GM18870 (cell line): ENCODE results near the gene SPATA4.

Experiments used
- ATAC-seq: cut with Tn5 transposase; IDR thresholded peaks from one replicate; pipeline ENCODE4 v1.9.1; 2021; ENCODE audit warnings: moderate library complexity; ENCODE audit not compliant: unreplicated experiment

The SPATA4 gene

DNA sequence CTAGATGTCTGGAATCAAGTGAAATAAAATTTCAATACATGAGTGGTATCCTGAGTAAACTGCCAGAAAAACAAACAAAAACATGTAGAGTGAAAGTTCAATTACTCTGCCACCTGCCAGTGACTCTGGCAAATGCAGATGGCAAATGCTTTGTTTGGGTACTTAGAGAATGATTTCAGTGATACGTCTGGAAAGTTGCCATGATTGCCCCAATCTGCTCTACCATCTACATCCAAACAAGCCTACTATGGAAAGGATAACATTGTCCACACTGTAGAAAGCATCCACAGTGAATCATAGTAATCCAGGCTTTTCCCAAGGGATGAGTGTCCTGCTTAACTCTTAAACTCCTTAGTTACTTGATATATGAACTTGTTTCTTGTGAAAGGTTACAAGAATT, 3.4 kb downstream of the SPATA4 start:
- no peak for ATAC-seq

DNA sequence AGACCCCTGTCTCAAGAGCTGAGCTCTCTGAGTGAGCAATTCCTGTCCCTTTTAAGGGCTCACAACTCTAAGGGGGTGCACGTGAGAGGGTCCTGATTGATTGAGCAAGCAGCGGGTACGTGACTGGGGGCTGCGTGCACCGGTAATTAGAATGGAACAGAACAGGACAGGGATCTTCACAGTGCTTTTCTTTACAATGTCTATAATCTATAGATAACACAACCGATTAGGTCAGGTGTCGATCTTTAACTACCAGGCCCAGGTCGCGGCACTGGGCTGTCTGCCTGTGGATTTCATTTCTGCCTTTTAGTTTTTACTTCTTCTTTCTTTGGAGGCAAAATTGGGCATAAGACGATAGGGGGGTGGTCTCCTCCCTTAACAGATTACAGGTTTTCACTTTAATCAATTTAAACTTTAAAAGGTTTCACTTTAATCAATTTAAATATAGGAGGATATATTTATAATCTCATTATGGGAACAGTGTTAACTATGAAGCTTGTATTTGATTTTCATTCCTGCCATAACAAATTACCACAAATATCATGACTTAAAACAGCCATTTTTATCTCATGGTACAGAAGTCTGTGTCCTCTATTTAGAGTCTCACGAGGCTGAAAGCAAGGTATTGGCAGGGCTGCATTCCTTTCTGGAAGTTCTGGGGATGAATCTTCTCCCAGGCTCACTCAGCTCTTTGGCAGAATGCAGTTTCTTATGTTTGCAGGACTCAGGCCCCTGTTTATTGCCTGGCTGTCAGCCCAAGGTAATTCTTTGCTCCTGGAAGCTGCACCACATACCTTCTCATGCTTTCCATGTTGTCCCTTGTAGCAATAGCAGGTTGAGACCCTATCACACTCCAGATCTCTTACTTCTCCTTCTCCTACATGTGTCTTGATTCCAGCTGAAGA, 5.2 kb downstream of the SPATA4 start:
- no peak for ATAC-seq

DNA sequence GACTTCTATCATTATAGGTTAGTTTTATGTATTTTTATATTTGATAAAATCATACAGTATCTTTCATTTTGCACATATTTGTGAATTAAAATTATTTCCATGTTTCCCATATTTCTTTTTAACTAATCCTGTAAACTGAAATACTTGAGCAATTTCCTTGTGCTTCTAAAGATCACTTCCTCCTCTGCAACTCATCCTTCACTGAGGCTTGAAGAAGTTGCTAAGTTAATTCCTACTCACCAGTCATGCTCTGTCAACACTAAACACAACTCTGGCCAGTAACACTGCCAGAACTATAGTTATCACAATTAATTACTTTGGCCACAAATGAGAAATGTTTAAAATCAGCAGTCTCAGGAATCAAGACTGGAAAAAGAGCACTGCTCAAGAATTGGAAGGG, 6.7 kb downstream of the SPATA4 start:
- no peak for ATAC-seq

DNA sequence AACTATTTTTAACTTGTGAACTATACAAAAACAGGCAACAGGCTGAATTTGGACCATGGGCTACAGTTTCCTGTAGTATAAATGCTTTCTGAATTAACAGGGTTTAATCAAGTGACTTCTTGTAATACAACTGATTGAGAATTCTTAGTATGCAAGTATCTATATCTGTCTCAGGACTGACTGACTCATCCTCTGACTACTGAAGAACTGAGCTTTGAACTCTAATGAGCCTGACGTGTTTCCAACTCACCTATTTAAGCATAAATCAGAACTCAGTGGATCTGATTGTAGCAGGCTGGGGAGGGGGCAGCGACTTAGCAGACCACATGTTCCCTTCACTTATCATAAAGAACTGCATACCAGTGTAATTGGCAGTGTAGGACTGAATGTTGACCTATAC, 7.8 kb downstream of the SPATA4 start:
- ATAC-seq = no peak

DNA sequence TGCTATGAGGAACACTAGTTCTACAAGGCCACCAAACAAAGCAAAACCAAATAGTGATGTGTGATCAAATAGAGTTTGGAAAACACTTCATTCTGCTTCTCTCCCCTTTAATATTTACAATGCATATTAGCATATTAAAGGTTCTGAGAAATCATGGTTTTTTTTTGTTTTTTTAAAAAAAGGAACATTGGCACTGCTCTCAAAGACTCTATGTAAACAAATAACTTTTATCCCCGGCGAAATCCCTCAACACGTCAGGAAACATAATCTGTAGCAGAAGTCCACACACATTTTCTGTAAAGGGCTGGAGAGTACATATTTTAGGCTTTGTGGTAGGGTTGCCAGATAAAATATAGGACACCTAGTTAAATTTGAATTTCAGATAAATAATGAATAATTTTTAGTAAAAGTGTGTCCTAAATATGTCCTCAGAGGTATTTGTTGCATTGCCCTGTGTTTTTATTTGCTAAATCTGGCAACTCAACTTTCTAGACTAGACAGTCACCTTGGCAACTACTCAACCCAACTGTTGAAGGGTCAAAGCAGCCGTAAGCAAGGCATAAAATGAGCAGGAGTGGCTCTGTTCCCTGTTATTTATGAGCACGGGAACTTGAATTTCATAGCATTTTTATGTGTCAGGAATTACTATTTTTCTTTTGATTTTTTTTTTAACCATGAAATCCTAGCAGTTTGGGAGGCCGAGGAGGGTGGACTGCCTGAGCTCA, 8.6 kb downstream of the SPATA4 start:
- ATAC-seq = no peak

DNA sequence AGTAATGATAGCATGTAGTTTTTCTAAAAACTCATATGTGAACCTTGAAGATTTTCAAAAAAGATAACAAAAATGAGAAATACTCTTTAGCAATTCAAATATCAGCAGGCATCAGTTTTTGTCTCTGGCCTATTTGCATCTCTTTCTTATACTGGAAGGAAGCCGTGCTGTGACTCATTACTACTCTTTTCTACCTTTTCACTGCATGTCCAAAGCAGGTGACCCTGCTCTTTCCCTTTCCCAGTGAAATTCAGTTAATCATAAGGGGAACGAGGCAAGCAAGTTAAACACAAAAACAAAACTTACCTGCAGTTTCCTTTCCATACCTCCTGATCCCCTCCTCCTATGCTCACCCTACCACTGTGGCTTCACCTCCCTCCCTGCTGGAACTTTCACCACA, 9.3 kb downstream of the SPATA4 start:
- ATAC-seq = no peak

DNA sequence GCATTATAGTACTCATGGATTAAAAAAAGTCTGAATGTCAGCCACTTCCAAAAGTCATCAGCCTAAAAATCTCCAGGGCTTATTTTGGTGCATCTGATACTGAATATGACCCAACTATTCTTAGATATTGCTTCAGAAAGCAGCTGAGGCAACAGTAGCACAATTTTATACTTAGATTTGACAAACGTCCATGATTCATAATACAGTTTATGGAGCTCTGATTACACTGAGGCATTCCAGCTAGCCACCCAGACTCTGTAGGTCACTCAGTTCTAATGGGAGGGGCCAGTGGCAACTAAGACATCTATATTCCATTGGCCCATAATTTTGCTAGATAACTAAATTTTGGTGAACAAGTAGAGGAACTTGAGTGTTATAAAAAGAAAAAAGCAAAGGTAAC, 10.3 kb downstream of the SPATA4 start:
- ATAC-seq = no peak

DNA sequence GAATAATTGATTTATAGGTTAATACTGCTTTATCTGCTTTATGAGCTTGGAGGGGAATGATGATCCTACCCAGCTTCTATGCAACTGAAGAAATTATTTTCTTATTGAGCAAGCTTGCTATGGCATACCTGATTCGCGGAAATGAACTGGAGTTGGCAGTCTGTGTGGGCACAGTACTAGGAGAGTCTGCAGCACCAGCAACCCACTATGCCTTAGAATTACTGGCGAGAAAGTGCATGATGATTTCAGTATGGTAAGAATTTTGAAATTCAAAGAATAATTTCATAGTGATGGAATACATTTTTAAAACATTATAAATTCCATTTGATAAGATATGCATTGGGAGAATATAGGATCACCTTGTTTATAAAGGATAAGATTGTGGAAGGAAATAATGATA, 32.3 kb downstream of the SPATA4 start:
- ATAC-seq = no peak

DNA sequence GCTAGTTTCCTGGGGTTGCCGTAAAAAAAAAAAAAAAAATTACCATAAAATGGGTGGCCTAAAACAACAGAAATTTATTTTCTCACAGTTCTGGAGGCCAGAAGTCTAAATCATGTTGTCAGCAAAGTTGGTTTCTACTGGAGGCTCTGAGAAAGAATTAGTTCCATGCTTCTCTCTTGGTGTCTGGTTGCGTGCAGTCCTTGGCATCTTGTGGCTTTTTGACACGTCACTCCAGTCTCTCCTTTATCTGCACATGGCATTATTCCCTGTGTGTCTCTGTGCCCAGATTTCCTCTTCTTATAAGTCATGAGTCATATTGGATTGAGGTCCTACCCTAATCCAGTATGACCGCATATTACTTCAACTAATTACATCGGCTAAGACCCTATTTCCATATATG, 38.7 kb downstream of the SPATA4 start:
- no peak for ATAC-seq

DNA sequence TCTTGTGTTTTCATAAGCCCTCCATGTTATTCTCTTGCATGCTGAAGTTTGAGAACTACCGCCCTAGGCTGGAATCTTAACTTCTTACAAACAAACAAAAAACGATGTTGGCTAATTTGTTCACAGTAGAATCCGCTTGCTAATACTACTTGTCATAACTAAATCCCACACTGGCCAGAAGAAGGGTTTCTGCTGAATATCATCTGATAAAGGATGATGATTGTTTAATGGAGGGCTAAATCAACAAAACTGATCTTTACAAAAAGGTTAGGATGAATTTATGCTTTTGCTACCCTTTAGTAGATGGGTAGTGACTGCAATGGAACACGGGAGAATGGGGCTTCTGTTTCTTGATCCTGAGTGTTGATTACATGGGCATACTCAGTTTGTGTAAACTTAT, 42.3 kb downstream of the SPATA4 start:
- no peak for ATAC-seq

DNA sequence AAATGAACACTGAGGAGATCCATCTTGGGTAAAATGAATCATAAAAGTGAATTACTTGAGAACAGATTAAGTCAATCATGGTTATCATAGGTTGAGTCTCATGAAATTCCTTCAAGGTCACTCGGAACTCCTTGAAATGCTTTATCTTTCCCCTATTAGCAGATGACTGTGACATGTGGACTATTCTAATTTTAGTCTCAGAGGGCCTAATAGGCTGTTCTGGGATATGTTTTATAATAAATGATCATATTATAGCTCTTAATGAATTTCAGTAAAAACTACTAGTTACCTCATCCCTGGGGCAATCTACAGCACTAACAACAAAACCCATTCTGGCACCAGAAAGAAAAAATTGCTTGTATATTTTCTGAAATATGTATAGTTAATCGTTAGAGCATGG, 44.7 kb downstream of the SPATA4 start:
- no peak for ATAC-seq

DNA sequence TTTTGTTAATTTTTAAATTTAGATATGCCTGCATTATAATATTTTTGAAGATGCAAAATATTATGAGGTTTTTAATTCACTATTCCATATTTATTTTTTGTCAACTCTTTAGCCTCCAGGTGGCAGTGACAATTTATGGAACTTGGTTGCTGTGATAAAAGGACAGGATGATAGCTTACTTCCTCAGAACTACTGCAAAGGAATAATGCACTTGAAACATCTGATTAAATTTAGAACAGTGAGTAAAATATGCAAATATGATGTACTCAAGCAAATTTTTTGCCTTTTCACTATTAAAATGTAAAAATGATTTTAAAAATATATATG, 45.1 kb downstream of the SPATA4 start:
- ATAC-seq = no peak

DNA sequence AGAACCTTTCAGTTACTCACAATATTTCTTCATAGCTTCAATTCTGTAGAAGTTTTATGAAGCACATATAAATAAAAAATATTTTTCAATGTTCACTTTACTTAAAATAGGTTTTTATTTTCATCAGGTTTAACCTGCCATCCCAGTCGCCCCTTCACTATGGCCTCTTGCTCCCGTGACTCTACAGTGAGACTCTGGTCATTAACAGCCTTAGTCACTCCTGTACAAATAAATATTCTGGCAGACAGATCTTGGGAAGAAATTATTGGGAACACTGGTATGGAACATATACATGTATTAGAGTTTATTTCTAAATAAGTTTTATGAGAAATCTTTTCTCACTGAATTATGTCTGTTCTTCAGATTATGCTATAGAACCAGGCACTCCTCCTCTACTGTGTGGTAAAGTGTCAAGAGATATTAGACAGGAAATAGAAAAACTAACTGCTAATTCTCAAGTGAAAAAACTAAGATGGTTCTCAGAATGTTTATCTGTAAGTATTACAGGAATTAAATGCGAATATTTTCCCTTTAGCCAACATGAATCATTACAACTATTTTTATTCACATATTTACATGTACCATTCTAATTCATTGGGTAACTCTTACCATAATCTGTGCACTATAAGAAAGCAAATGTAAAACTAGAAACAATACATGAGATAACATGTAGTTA, 45.6 kb downstream of the SPATA4 start:
- no peak for ATAC-seq

DNA sequence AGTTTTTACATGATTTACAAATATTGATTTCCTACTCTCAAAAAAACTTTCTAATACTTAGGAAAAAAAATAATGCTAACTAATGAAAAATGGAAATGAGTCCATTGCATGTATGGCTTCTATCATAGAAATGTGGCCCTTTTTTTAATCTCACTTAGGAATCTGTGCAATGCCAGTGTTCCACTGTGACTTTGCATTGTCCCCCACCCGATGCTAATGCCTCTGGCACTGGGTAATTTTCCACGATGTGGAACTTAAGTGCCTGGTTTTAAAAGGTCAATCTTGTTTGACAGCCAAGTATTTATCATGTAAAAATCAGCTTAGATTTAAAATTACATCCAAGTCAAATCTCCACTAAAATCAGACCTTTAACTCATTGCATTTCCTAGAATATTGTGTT, 53.1 kb downstream of the SPATA4 start:
- ATAC-seq = no peak

DNA sequence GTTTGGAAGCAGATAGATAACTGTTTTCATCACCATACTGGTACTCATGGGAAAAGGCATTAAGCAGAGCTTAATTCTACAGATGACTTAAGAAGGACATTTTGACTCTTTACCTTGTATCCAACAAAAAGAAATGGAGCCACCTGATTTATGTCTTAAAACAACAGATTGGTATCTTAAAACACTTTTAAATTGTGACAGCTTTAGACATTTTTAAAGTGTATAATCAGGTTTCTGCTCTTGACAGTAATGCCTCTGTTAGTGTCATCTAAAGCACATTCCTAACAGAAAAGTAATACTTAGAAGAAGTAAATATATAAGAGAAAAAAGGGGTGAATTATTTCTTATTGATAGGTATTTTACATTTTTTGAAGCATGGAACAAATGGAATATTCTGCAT, 55.9 kb downstream of the SPATA4 start:
- ATAC-seq = no peak

DNA sequence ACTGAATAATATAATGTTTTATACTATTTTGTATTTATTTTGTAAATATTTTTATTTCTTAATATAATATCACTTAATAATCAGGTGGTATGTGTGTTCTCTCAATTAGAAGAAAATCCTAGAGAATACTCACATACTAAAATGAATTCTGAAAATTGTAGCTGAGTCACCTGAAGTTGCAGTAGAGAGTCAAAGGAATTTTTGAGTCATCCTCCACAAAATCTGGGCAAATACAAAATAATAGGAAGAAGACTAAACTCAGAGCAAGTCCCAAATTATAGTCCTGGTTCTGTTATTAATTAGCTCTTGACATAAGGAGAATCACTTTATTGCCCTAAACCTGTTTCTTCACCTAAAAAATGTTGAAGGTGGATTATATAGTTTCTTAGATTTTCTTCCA, 57.8 kb downstream of the SPATA4 start:
- no peak for ATAC-seq

DNA sequence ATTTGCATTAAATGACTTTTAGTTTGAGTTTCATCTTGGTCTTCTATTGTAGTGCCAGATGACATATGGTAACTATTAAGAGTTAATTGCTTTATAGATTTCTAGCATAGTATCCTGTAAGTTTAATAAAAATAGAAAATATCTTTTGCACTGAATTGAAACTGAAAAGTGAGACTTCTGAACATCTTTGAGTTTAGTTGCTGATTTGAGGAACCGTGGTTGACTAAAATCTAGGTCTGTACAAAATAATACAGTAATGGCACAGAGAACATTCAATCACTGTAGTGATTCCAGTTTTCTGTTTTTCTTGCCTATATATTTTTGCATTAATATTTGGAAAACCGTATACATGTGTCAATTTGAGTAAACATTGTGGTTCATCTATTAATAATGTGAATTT, 60.7 kb downstream of the SPATA4 start:
- no peak for ATAC-seq
